ACC112 (cell line): ENCODE results near the gene HAGHL.
"Not testable (repeated sequence)": the region's sequence is repeated elsewhere in the genome, so short reads cannot be mapped to it uniquely, and the experiment has no call there.

ENCODE experiments used
- H2AFZ ChIP-seq: fragments of 200-600 bp; sonication (generic); one replicate; pipeline ENCODE4 v1.6.0; 2017; ENCODE audit warnings: antibody characterized with exemption, low read length; ENCODE audit not compliant: unreplicated experiment
- H3K27ac ChIP-seq: fragments of 200-600 bp; sonication (generic); 2 replicates; pipeline ENCODE4 v1.5.1; 2014; ENCODE audit warnings: low read depth, mild to moderate bottlenecking, antibody characterized with exemption, low read length, moderate library complexity
- H3K27me3 ChIP-seq: fragments of 200-600 bp; sonication (generic); 2 replicates; pipeline ENCODE4 v1.6.1; 2014; ENCODE audit warnings: mild to moderate bottlenecking, antibody characterized with exemption, low read length, moderate library complexity, mixed read lengths; ENCODE audit not compliant: insufficient read depth
- H3K36me3 ChIP-seq: fragments of 200-600 bp; sonication (generic); 2 replicates; pipeline ENCODE4 v1.6.1; 2016; ENCODE audit warnings: mild to moderate bottlenecking, antibody characterized with exemption, low read length, moderate library complexity, mixed read lengths; ENCODE audit not compliant: insufficient read depth
- H3K4me1 ChIP-seq: fragments of 200-600 bp; sonication (generic); one replicate; pipeline ENCODE4 v1.6.1; 2016; ENCODE audit warnings: low read length, mixed read lengths; ENCODE audit not compliant: insufficient read depth, unreplicated experiment, control insufficient read depth
- H3K4me3 ChIP-seq: fragments of 200-600 bp; sonication (generic); 2 replicates; pipeline ENCODE4 v1.5.1; 2014; ENCODE audit warnings: mild to moderate bottlenecking, low read depth, low read length
- H3K79me2 ChIP-seq: fragments of 200-600 bp; sonication (generic); one replicate; pipeline ENCODE4 v1.6.0; 2016; ENCODE audit warnings: low read length; ENCODE audit not compliant: control insufficient read depth, unreplicated experiment, insufficient read depth

HAGHL gene

GRCh38 chr16:740764-741505 is 14.0 kb downstream of the HAGHL start, which contains the start of gene CIAO3:
CIAO3 (minus strand) TSS chr16:740997; CDS start chr16:740985, 12 bp downstream.
- peak within 1 kb of the TSS; percentile 99 for H2AFZ ChIP-seq
- H3K79me2 ChIP-seq, result peaks cover 6% of the 10 kb centered on the region
- no peak within 1 kb of the TSS for H3K27ac ChIP-seq
- no peaks in the 10 kb centered on the region for H3K4me1 ChIP-seq
- no peaks in the 10 kb centered on the region for H3K36me3 ChIP-seq
- H3K4me3 ChIP-seq, result peak within 1 kb of the TSS; percentile 98
- H3K27me3 ChIP-seq, result no peaks in the 10 kb centered on the region

GRCh38 chr16:741986-742629 is 15.2 kb downstream of the HAGHL start:
- Histone ChIP-seq H3K36me3 (no peaks in the 10 kb centered on the region), H3K27me3 (no peaks in the 10 kb centered on the region), H3K4me1 (no peaks in the 10 kb centered on the region), H3K27ac (no peak overlapping the region), H2AFZ (no peak overlapping the region), H3K79me2 (peaks cover 6% of the 10 kb centered on the region), H3K4me3 (no peak overlapping the region)

GRCh38 chr16:742894-743293 is 16.0 kb downstream of the HAGHL start:
- H2AFZ ChIP-seq, H3K36me3 ChIP-seq, H3K79me2 ChIP-seq, H3K4me3 ChIP-seq, H3K27me3 ChIP-seq, H3K4me1 ChIP-seq, H3K27ac ChIP-seq: not testable (repeated sequence)

GRCh38 chr16:743794-744500 is 17.0 kb downstream of the HAGHL start:
- peaks cover 6% of the 10 kb centered on the region for H3K79me2 ChIP-seq
- H3K4me1 ChIP-seq, result no peaks in the 10 kb centered on the region
- no peak overlapping the region for H3K4me3 ChIP-seq
- H2AFZ ChIP-seq, result no peak overlapping the region
- H3K27ac ChIP-seq, result no peak overlapping the region
- no peaks in the 10 kb centered on the region for H3K36me3 ChIP-seq
- no peaks in the 10 kb centered on the region for H3K27me3 ChIP-seq

GRCh38 chr16:745739-746138 is 18.8 kb downstream of the HAGHL start:
- Histone ChIP-seq H3K36me3 (no peaks in the 10 kb centered on the region), H3K27me3 (no peaks in the 10 kb centered on the region), H3K4me3 (no peak overlapping the region), H3K27ac (no peak overlapping the region), H2AFZ (no peak overlapping the region), H3K4me1 (no peaks in the 10 kb centered on the region), H3K79me2 (no peaks in the 10 kb centered on the region)

- Histone ChIP-seq H3K27ac (no peak overlapping the region), H3K4me3 (no peak overlapping the region), H3K4me1 (no peaks in the 10 kb centered on the region), H3K36me3 (no peaks in the 10 kb centered on the region), H2AFZ (no peak overlapping the region), H3K79me2 (no peaks in the 10 kb centered on the region), H3K27me3 (no peaks in the 10 kb centered on the region)
These were observed 19.7 kb downstream of the HAGHL start for GRCh38 chr16:746637-747036.

- no peak overlapping the region for H2AFZ ChIP-seq
- no peak overlapping the region for H3K27ac ChIP-seq
- H3K4me3 ChIP-seq, result no peak overlapping the region
- no peaks in the 10 kb centered on the region for H3K36me3 ChIP-seq
- no peaks in the 10 kb centered on the region for H3K27me3 ChIP-seq
- H3K79me2 ChIP-seq, result no peaks in the 10 kb centered on the region
- no peaks in the 10 kb centered on the region for H3K4me1 ChIP-seq
These were observed 21.3 kb downstream of the HAGHL start for GRCh38 chr16:747978-748746.

- no peak overlapping the region for H3K27ac ChIP-seq
- no peaks in the 10 kb centered on the region for H3K4me1 ChIP-seq
- no peaks in the 10 kb centered on the region for H3K27me3 ChIP-seq
- H3K36me3 ChIP-seq, result no peaks in the 10 kb centered on the region
- H2AFZ ChIP-seq, result no peak overlapping the region
- H3K79me2 ChIP-seq, result no peaks in the 10 kb centered on the region
- no peak overlapping the region for H3K4me3 ChIP-seq
These were observed 22.1 kb downstream of the HAGHL start for GRCh38 chr16:749010-749409.

GRCh38 chr16:750485-750884 is 23.6 kb downstream of the HAGHL start:
- Histone ChIP-seq H3K4me1 (no peaks in the 10 kb centered on the region), H3K27me3 (no peaks in the 10 kb centered on the region), H3K4me3 (no peak overlapping the region), H3K36me3 (no peaks in the 10 kb centered on the region), H3K79me2 (no peaks in the 10 kb centered on the region), H2AFZ (no peak overlapping the region), H3K27ac (no peak overlapping the region)

- H3K4me1 ChIP-seq, result no peaks in the 10 kb centered on the region
- H3K27me3 ChIP-seq, result no peaks in the 10 kb centered on the region
- H3K79me2 ChIP-seq, result no peaks in the 10 kb centered on the region
- H3K36me3 ChIP-seq, result no peaks in the 10 kb centered on the region
- no peak overlapping the region for H3K27ac ChIP-seq
- no peak overlapping the region for H2AFZ ChIP-seq
- H3K4me3 ChIP-seq, result no peak overlapping the region
These were observed 24.5 kb downstream of the HAGHL start for GRCh38 chr16:751152-752006.
